Mesothelial cell of epicardium (in vitro differentiated cells): ENCODE results near the gene RTN4IP1. TPM values are rescaled to one million over a fixed set of nuclear protein-coding genes. Genes with fewer than 3 reads are reported as not detected.

Experiments
- DNase-seq, 2 experiments: peaks; one replicate each; pipeline ENCODE4 v3.0.0; 2021; ENCODE audit warnings: low spot score in 2 of 2; ENCODE audit not compliant: unreplicated experiment in 2 of 2
- H3K27ac Mint-ChIP-seq: 2 replicates; pipeline ENCODE4 v1.8.0; 2021; ENCODE audit warnings: mixed read lengths
- H3K27me3 Mint-ChIP-seq: 2 replicates; pipeline ENCODE4 v1.8.0; 2021; ENCODE audit warnings: low read depth, mixed read lengths
- H3K36me3 Mint-ChIP-seq: 2 replicates; pipeline ENCODE4 v1.8.0; 2021; ENCODE audit warnings: mixed read lengths
- H3K4me1 Mint-ChIP-seq: 2 replicates; pipeline ENCODE4 v1.8.0; 2021; ENCODE audit warnings: mixed read lengths
- H3K4me3 Mint-ChIP-seq: 2 replicates; pipeline ENCODE4 v1.8.0; 2021; ENCODE audit warnings: mild to moderate bottlenecking, moderate library complexity, mixed read lengths
- H3K9me3 Mint-ChIP-seq: 2 replicates; pipeline ENCODE4 v1.8.0; 2021; ENCODE audit warnings: mixed read lengths
- total RNA-seq: library from RNA; stranded (reverse); gene quantifications from 3 replicates; pipeline ENCODE4 v1.2.1, GENCODE V29; 2021
- TF ChIP-seq, protein P1 (sequence below): fragments of 200-600 bp; sonication (generic); IDR thresholded peaks from one replicate; pipeline ENCODE4 v1.5.0; 2021; ENCODE audit warnings: antibody characterized with exemption; ENCODE audit not compliant: unreplicated experiment

The RTN4IP1 gene
- total RNA-seq, 1 donor from 2014 or later = 6.8 TPM

DNA sequence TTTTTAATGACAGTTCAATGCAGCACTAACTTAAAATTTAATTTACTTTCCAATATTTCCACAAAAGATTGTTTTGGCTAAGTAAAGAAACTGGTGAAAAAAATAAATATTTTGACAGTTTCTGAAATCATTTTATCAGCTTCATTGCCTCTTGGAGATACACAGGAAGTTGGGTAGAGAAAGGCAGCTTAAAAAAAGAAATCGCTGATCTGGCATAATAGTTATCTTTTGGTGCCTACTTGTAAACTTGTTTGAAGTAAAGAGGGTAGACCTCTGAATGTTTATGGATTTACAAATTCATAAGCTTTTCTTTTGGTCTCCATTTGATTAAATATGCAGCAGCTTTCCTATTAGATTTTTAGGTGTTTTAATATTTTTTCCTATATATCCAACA lies 103.4 kb downstream of the RTN4IP1 start:
- no peak for DNase-seq
- no peak overlapping the region for H3K4me3 Mint-ChIP-seq
- peaks cover 10% of the 10 kb centered on the region for H3K4me1 Mint-ChIP-seq
- no peaks in the 10 kb centered on the region for H3K9me3 Mint-ChIP-seq
- H3K36me3 Mint-ChIP-seq = no peaks in the 10 kb centered on the region
- H3K27me3 Mint-ChIP-seq = peaks cover 4% of the 10 kb centered on the region
- H3K27ac Mint-ChIP-seq = no peak overlapping the region
- TF ChIP-seq, protein P1, sequence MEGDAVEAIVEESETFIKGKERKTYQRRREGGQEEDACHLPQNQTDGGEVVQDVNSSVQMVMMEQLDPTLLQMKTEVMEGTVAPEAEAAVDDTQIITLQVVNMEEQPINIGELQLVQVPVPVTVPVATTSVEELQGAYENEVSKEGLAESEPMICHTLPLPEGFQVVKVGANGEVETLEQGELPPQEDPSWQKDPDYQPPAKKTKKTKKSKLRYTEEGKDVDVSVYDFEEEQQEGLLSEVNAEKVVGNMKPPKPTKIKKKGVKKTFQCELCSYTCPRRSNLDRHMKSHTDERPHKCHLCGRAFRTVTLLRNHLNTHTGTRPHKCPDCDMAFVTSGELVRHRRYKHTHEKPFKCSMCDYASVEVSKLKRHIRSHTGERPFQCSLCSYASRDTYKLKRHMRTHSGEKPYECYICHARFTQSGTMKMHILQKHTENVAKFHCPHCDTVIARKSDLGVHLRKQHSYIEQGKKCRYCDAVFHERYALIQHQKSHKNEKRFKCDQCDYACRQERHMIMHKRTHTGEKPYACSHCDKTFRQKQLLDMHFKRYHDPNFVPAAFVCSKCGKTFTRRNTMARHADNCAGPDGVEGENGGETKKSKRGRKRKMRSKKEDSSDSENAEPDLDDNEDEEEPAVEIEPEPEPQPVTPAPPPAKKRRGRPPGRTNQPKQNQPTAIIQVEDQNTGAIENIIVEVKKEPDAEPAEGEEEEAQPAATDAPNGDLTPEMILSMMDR = no peak

DNA sequence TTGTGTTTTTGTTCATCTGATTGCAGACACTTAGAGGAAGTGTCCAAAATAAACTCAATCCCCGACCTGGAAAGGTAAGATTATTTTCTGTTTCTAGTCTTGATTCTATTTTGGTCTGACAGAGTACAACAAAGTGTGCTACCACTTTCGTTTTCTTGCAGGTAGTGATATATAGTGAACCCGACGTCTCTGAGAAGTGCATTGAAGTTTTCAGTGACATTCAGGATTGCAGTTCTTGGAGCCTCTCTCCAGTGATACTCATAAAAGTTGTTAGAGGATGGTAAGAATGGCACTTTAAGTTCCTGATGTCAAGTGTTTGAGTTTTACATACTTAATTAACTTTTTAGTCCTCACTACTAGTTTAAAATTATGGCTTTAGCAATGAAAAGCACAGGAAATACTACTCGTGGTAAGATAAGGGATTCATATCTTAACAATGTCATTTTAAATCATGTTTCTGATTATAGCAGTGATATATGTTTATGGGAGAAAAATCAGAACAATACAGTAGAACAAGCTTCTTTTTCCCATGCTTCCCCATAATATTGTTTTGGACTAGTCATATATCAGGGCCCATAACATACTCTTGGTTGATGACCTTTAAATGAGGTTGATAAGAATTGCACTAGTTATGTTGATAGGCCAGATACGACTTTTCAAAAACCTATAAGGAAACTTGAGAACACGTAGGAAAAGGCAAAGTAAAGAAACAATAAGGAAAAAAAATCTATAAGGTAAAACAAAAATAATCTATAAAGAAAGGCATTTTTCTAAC lies 104.0 kb downstream of the RTN4IP1 start:
- Mint-ChIP-seq H3K4me1 (peaks cover 10% of the 10 kb centered on the region), H3K4me3 (no peak overlapping the region), H3K9me3 (no peaks in the 10 kb centered on the region), H3K27ac (no peak overlapping the region), H3K27me3 (peaks cover 4% of the 10 kb centered on the region), H3K36me3 (no peaks in the 10 kb centered on the region)
- no peak for DNase-seq
- TF ChIP-seq, protein P1 = no peak

DNA sequence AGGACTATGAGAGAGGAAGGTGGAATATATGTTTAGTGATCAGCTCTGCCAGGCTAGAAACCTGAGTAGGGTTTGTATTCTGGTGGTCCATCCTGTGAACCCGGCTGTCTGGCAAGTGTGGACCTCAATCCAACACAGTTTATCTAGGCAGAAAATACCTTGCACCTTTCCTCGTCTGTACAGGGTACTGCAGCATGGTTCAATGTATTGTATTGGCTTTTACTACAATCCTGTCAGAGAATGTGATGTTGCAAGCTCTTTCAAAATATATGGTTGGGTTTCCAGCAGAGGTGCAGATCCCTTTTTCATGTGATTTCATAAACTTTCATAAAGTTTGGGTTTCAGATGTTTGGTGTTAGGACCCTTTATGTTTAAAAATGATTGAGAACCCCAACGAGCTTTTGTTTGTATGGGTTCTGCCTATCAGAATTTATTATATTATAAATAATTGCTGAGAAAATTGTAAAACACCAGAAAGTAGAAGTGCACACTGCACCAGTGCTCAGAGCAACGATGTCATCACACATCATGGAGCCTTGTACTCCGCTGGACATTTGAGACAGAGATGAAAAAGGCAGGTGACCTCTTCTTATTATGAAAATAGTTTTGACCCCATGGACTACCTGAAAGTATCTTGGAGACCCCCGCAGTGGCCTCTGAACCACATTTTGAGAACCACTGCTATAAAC lies 106.6 kb downstream of the RTN4IP1 start:
- no peaks in the 10 kb centered on the region for H3K9me3 Mint-ChIP-seq
- H3K36me3 Mint-ChIP-seq = no peaks in the 10 kb centered on the region
- H3K4me1 Mint-ChIP-seq = peaks cover 10% of the 10 kb centered on the region
- peaks cover 11% of the 10 kb centered on the region for H3K27me3 Mint-ChIP-seq
- TF ChIP-seq, protein P1 = no peak
- no peak for DNase-seq
- H3K4me3 Mint-ChIP-seq = no peak overlapping the region
- H3K27ac Mint-ChIP-seq = no peak overlapping the region

Other genes with a start within 250 kb of the RTN4IP1 start
- gene QRSL1, start 80 bp upstream of the RTN4IP1 start, total RNA-seq = 16.1 to 17.5 TPM (median 17.2 TPM) in 3 replicates